Amniotic stem cell (primary cell): ENCODE results near the gene MRPL4.
"Not testable (repeated sequence)": the region's sequence is repeated elsewhere in the genome, so short reads cannot be mapped to it uniquely, and the experiment has no call there.

Experiments used
- DNase-seq: peaks from one replicate; lab custom pipeline; 2025; lab: John Stamatoyannopoulos, UW

Gene MRPL4

DNA sequence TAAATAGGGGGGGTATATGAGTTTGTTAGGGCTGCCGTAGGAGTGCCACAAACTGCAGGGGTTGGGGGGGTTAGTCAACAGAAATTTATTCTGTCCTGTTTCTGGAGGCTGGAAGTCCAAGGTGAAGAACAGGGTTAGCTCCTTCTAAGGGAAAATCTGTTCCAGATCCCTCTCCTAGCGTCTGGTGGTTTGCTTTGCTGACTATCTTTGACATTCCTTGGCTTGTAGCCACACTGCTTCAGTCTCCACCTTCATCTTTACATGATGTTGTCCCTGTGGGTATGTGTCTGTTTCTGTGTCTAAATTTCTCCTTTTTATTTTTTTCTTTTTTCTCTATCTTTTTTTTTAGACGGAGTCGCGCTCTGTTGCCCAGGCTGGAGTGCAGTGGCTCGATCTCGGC, 10.8 kb downstream of the MRPL4 start:
- no peak for DNase-seq

- DNase-seq = no peak
These were observed 14.7 kb downstream of the MRPL4 start for GRCh38 chr19:10266706-10267105.

- no peak for DNase-seq
These were observed 16.1 kb downstream of the MRPL4 start for GRCh38 chr19:10268071-10268470.

DNA sequence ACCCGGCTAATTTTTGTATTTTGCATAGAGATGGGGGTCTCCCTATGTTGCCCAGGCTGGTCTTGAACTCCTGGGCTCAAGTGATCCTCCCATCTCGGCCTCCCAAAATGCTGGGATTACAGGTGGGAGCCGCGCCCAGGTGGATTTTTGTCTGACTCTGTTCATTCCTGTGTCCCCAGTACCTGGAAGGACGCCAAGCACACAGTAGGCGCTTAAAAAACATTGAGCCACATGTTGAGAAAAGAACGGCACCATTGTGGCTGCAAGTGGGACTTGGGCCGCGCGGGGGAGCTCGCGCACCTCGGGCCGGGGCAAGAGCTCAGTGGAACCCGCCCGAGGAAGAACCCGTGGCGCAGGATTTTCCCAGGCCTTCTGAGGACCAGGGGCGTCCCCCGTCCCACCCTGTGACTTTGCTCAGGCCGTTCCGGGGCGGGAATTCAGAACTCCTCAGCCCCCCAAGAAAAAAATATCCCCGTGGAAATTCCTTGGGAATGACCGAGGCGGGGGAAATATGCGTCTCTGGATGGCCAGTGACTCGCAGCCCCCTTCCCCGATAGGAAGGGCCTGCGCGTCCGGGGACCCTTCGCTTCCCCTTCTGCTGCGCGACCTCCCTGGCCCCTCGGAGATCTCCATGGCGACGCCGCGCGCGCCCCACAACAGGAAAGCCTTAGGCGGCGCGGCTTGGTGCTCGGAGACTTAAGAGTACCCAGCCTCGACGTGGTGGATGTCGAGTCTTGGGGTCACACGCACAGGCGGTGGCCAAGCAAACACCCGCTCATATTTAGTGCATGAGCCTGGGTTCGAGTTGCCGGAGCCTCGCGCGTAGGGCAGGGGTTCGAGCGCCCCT, 17.5 kb downstream of the MRPL4 start:
- no peak for DNase-seq

GRCh38 chr19:10270180-10270615, 18.2 kb downstream of the MRPL4 start:
- DNase-seq = no peak

- no peak for DNase-seq
These were observed 18.8 kb downstream of the MRPL4 start, which contains the start of gene ICAM1 for GRCh38 chr19:10270616-10271394. Gene ICAM1 (plus strand): TSS chr19:10271120. CDS start chr19:10271160, 40 bp downstream.

GRCh38 chr19:10271543-10272086, 19.6 kb downstream of the MRPL4 start:
- no peak for DNase-seq

DNA sequence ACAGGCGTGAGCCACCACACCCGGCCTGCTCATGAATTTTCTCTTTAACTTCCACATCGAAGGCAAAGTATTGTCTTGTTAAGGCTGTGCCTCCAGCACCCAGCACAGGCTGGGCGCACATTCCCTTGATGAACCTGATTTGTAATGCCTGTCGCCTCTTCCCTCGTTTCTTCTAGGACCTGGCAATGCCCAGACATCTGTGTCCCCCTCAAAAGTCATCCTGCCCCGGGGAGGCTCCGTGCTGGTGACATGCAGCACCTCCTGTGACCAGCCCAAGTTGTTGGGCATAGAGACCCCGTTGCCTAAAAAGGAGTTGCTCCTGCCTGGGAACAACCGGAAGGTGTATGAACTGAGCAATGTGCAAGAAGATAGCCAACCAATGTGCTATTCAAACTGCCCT, 22.6 kb downstream of the MRPL4 start:
- DNase-seq = no peak

DNA sequence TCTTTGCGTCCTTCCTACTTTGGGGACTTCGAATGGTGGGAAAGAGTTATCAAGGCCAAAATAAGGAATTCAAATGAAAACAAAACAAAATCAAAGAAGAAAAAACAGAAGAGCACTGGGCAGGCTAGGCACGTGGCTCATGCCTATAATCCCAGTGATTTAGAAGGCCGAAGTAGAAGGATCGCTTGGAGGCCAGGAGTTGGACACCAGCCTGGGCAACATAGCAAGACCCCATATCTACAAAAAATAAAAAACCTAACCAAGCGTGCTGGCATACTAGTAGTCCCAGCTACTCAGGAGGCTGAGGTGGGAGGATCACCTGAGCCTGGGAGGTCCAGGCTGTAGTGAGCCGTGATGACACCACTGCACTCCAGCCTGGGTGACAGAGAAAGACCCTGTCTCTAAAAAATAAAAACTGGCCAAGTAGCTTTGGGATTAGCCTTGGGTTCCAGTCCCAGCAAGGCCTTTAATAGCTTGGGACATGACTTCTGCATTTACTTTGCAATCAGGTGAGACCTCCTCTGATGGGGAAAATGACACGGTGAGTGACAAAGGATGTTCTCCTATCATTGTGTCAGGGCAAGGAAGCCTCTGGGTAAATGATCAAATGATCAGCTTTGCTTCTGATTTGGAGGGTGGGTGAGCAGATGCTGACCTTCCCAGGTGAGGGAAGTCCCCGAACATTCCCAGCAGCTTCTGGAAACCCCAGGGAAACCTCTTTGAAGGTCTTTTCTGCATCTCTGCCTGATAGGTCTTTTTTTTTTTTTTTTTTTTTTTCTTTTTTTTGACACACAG, 26.0 kb downstream of the MRPL4 start:
- DNase-seq = no peak

DNA sequence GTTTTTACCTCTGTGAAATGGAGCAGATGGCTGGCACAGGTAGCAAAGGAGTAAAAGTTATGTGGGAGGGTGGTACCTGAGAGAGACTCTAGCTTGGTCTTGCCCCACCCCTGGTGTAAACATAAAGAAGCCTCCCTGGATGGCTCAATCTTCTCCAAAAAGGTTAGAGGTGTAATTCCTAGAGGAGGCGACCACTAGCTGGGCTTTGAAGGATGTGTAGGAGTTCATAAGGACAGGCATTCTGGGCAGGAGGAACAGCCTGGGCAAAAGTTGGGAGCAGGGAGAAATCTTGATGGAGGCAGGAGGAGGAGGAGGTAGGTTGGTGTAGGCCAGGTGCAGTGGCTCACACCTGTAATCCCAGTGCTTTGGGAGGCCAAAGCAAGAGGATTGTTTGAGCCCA, 26.9 kb downstream of the MRPL4 start:
- no peak for DNase-seq

DNA sequence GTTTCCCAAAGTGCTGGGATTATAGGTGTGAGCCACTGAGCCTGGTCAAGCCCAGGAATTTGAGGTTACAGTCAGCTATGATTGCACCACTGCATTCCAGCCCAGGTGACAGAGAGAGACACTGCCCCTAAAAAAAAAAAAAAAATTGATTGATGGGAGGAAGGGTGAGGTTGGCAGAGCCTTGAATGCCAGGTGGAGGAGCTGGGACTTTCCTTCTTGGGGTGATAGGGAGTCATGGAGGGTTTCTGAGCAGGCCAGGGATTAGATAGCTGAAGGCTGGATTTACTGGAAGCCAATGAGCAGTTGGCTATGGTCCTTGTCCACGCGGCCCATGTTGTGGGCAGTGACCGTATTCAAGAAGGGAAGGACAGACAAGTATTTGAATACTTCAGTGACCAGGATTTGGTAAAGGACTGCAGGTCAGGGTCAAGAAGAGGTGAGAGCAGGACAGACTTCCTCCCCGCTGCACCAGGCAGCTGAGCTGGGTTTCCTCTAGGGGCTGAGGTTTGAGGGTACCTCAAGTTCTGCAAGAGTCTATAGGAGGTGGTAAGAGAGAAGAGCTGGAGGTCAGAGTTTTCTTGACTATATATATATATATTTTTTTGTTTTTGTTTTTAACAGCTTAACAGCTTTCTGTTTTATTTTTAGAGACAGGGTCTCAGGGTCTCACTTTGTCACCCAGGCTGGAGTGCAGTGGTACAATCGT, 27.9 kb downstream of the MRPL4 start:
- no peak for DNase-seq

GRCh38 chr19:10282043-10282442, 30.0 kb downstream of the MRPL4 start:
- not testable (repeated sequence) for DNase-seq

GRCh38 chr19:10283301-10284064, 31.5 kb downstream of the MRPL4 start:
- no peak for DNase-seq

- DNase-seq = no peak
These were observed 32.3 kb downstream of the MRPL4 start for GRCh38 chr19:10284065-10284959.

- DNase-seq = no peak
These were observed 32.9 kb downstream of the MRPL4 start for GRCh38 chr19:10284960-10285278.

DNA sequence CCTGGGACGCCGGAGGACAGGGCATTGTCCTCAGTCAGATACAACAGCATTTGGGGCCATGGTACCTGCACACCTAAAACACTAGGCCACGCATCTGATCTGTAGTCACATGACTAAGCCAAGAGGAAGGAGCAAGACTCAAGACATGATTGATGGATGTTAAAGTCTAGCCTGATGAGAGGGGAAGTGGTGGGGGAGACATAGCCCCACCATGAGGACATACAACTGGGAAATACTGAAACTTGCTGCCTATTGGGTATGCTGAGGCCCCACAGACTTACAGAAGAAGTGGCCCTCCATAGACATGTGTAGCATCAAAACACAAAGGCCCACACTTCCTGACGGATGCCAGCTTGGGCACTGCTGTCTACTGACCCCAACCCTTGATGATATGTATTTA, 33.4 kb downstream of the MRPL4 start:
- DNase-seq = no peak

DNA sequence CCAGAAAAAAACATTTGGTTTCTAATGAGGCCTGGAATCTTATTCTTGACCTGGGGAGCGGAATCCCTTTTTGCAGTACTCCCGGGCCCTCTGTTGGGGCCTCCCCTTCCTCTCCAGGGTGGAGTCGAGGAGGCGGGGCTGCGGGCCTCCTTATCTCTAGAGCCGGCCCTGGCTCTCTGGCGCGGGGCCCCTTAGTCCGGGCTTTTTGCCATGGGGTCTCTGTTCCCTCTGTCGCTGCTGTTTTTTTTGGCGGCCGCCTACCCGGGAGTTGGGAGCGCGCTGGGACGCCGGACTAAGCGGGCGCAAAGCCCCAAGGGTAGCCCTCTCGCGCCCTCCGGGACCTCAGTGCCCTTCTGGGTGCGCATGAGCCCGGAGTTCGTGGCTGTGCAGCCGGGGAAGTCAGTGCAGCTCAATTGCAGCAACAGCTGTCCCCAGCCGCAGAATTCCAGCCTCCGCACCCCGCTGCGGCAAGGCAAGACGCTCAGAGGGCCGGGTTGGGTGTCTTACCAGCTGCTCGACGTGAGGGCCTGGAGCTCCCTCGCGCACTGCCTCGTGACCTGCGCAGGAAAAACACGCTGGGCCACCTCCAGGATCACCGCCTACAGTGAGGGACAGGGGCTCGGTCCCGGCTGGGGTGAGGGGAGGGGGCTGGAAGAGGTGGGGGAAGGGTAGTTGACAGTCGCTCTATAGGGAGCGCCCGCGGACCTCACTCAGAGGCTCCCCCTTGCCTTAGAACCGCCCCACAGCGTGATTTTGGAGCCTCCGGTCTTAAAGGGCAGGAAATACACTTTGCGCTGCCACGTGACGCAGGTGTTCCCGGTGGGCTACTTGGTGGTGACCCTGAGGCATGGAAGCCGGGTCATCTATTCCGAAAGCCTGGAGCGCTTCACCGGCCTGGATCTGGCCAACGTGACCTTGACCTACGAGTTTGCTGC, 35.1 kb downstream of the MRPL4 start, which contains the start of gene ICAM4:
Gene ICAM4 (plus strand): TSS at position 153 of the 935 bp plus-strand sequence. CDS start 58 bp downstream, at position 211.
- no peak for DNase-seq

GRCh38 chr19:10288662-10289166, 36.7 kb downstream of the MRPL4 start:
- no peak for DNase-seq
